Neural progenitor cell (in vitro differentiated cells): Measurements from ENCODE around the gene SLC18A3. TPM values are rescaled to one million over a fixed set of nuclear protein-coding genes. Genes with fewer than 3 reads are reported as not detected.

Source experiments
- DNase-seq: peaks from one replicate; pipeline ENCODE4 v3.0.0-alpha.2; 2016; ENCODE audit warnings: low spot score
- H2AFZ ChIP-seq: fragments of 200-600 bp; sonication (generic); replicated peaks from 2 replicates; pipeline ENCODE4 v1.6.1; 2016; ENCODE audit warnings: antibody characterized with exemption
- H3F3A ChIP-seq: fragments of 200-600 bp; sonication (generic); 2 replicates; pipeline ENCODE4 v1.6.1; 2016; ENCODE audit warnings: antibody characterized with exemption, low read depth
- H3K27ac ChIP-seq: fragments of 200-600 bp; sonication (generic); 2 replicates; pipeline ENCODE4 v1.5.1; 2016; ENCODE audit warnings: mild to moderate bottlenecking
- H3K27me3 ChIP-seq: fragments of 200-600 bp; sonication (generic); 2 replicates; pipeline ENCODE4 v1.6.1; 2016; ENCODE audit warnings: mild to moderate bottlenecking, moderate library complexity
- H3K36me3 ChIP-seq: fragments of 200-600 bp; sonication (generic); 2 replicates; pipeline ENCODE4 v1.5.1; 2016
- H3K4me1 ChIP-seq: fragments of 200-600 bp; sonication (generic); 2 replicates; pipeline ENCODE4 v1.6.1; 2016; ENCODE audit warnings: mixed run types
- H3K4me2 ChIP-seq: fragments of 200-600 bp; sonication (generic); 2 replicates; pipeline ENCODE4 v1.6.1; 2016
- H3K4me3 ChIP-seq: fragments of 200-600 bp; sonication (generic); 2 replicates; pipeline ENCODE4 v1.5.1; 2016
- H3K79me2 ChIP-seq: fragments of 200-600 bp; sonication (generic); 2 replicates; pipeline ENCODE4 v1.6.1; 2016; ENCODE audit warnings: low read depth
- H3K9ac ChIP-seq: fragments of 200-600 bp; sonication (generic); 2 replicates; pipeline ENCODE4 v1.6.1; 2016
- H3K9me3 ChIP-seq: fragments of 200-600 bp; sonication (generic); 2 replicates; pipeline ENCODE4 v1.5.1; 2016; ENCODE audit warnings: low read depth
- H4K20me1 ChIP-seq: fragments of 200-600 bp; sonication (generic); 2 replicates; pipeline ENCODE4 v1.6.1; 2016; ENCODE audit warnings: low read depth
- H3K27ac Mint-ChIP-seq: 3 replicates; pipeline ENCODE4 v1.8.0; 2021; ENCODE audit warnings: mixed read lengths
- H3K27me3 Mint-ChIP-seq: 2 replicates; pipeline ENCODE4 v1.8.0; 2022; ENCODE audit warnings: low read depth, mild to moderate bottlenecking, inconsistent platforms, moderate library complexity, mixed read lengths; ENCODE audit not compliant: insufficient read depth
- H3K36me3 Mint-ChIP-seq: 3 replicates; pipeline ENCODE4 v1.8.0; 2021; ENCODE audit warnings: mixed read lengths
- H3K4me1 Mint-ChIP-seq: 3 replicates; pipeline ENCODE4 v1.8.0; 2021; ENCODE audit warnings: mixed read lengths
- H3K4me3 Mint-ChIP-seq: 3 replicates; pipeline ENCODE4 v1.8.0; 2021; ENCODE audit warnings: mild to moderate bottlenecking, moderate library complexity, mixed read lengths
- H3K9me3 Mint-ChIP-seq: 3 replicates; pipeline ENCODE4 v1.8.0; 2020; ENCODE audit warnings: mixed read lengths
- CTCF ChIP-seq: fragments of 200-600 bp; sonication (generic); IDR thresholded peaks from 2 replicates; pipeline ENCODE4 v1.5.1; 2017; ENCODE audit warnings: antibody characterized with exemption, mild to moderate bottlenecking
- EZH2 ChIP-seq: fragments of 200-600 bp; sonication (generic); IDR thresholded peaks from 2 replicates; pipeline ENCODE4 v1.6.1; 2017; ENCODE audit warnings: antibody characterized with exemption, mild to moderate bottlenecking, moderate library complexity
- EZH2phosphoT487 ChIP-seq: fragments of 200-600 bp; sonication (generic); IDR thresholded peaks from 2 replicates; pipeline ENCODE4 v1.6.1; 2017; ENCODE audit warnings: antibody characterized with exemption
- total RNA-seq: library from RNA; depleted of rRNA; stranded (reverse); fragments of >200 nt; gene quantifications from 2 replicates; pipeline ENCODE4 v1.2.3, GENCODE V29; 2015; ENCODE audit warnings: low replicate concordance

Gene SLC18A3
- total RNA-seq, 1 donor from 2014 or later, result not detected

- Mint-ChIP-seq H3K4me3 (no peak overlapping the region), H3K9me3 (no peaks in the 10 kb centered on the region), H3K36me3 (no peaks in the 10 kb centered on the region), H3K27ac (no peak overlapping the region), H3K4me1 (no peaks in the 10 kb centered on the region), H3K27me3 (peaks cover 16% of the 10 kb centered on the region)
- no peaks in the 10 kb centered on the region for H4K20me1 ChIP-seq
- DNase-seq, result no peak
- TF ChIP-seq EZH2phosphoT487 (no peak), CTCF (no peak)
- H3K9me3 ChIP-seq, result no peaks in the 10 kb centered on the region
- no peak overlapping the region for H3K4me3 ChIP-seq
- H3K4me2 ChIP-seq, result no peak overlapping the region
- no peak overlapping the region for H3K27ac ChIP-seq
- no peaks in the 10 kb centered on the region for H3F3A ChIP-seq
- H3K36me3 ChIP-seq, result no peaks in the 10 kb centered on the region
- peaks cover 27% of the 10 kb centered on the region for H3K27me3 ChIP-seq
- no peaks in the 10 kb centered on the region for H3K4me1 ChIP-seq
- no peaks in the 10 kb centered on the region for H3K79me2 ChIP-seq
- no peak overlapping the region for H3K9ac ChIP-seq
- no peak overlapping the region for H2AFZ ChIP-seq
Measured at GRCh38 chr10:49631975-49632374, 21.9 kb downstream of the SLC18A3 start.

- Histone ChIP-seq H3K36me3 (no peaks in the 10 kb centered on the region), H2AFZ (no peak overlapping the region), H3K4me2 (no peak overlapping the region), H3K27ac (no peak overlapping the region), H4K20me1 (no peaks in the 10 kb centered on the region), H3K9ac (no peak overlapping the region), H3K4me1 (no peaks in the 10 kb centered on the region), H3K27me3 (peaks cover 34% of the 10 kb centered on the region), H3F3A (no peaks in the 10 kb centered on the region), H3K4me3 (no peak overlapping the region), H3K9me3 (no peaks in the 10 kb centered on the region), H3K79me2 (no peaks in the 10 kb centered on the region)
- DNase-seq, result no peak
- H3K4me1 Mint-ChIP-seq, result no peaks in the 10 kb centered on the region
- H3K27ac Mint-ChIP-seq, result no peak overlapping the region
- H3K4me3 Mint-ChIP-seq, result no peak overlapping the region
- no peak for TF ChIP-seq CTCF
- no peak for TF ChIP-seq EZH2phosphoT487
- TF ChIP-seq EZH2, result no peak
- no peaks in the 10 kb centered on the region for H3K36me3 Mint-ChIP-seq
- H3K27me3 Mint-ChIP-seq, result peaks cover 16% of the 10 kb centered on the region
- no peaks in the 10 kb centered on the region for H3K9me3 Mint-ChIP-seq
Measured at GRCh38 chr10:49632406-49633317, 22.6 kb downstream of the SLC18A3 start.

- no peak for DNase-seq
- Mint-ChIP-seq H3K9me3 (no peaks in the 10 kb centered on the region), H3K27ac (no peak overlapping the region), H3K27me3 (peaks cover 13% of the 10 kb centered on the region), H3K4me3 (no peak overlapping the region), H3K4me1 (no peaks in the 10 kb centered on the region), H3K36me3 (no peaks in the 10 kb centered on the region)
- peaks cover 42% of the 10 kb centered on the region for H3K27me3 ChIP-seq
- H3K4me3 ChIP-seq, result no peak overlapping the region
- H4K20me1 ChIP-seq, result no peaks in the 10 kb centered on the region
- no peak overlapping the region for H2AFZ ChIP-seq
- TF ChIP-seq EZH2, result no peak
- TF ChIP-seq CTCF, result no peak
- TF ChIP-seq EZH2phosphoT487, result no peak
- no peak overlapping the region for H3K4me2 ChIP-seq
- H3K36me3 ChIP-seq, result no peaks in the 10 kb centered on the region
- H3K79me2 ChIP-seq, result no peaks in the 10 kb centered on the region
- H3K9me3 ChIP-seq, result no peaks in the 10 kb centered on the region
- H3K9ac ChIP-seq, result no peak overlapping the region
- H3F3A ChIP-seq, result no peaks in the 10 kb centered on the region
- H3K4me1 ChIP-seq, result no peaks in the 10 kb centered on the region
- no peak overlapping the region for H3K27ac ChIP-seq
Measured at GRCh38 chr10:49633327-49634068, 23.4 kb downstream of the SLC18A3 start.
